ENCODE data around the gene BTG4. TPM values are rescaled to one million over a fixed set of nuclear protein-coding genes. Genes with fewer than 3 reads are reported as not detected.

BTG4 gene
- total RNA-seq, 1 experiment from 2014 or later = not detected

GRCh38 chr11:111549196-111549868 lies 37.1 kb upstream of the BTG4 start:
- Histone ChIP-seq H3K9ac (ENCODE audit: low read length) (no peak overlapping the region), H3K4me1 (ENCODE audit: control insufficient read depth in 1 of 2, insufficient read depth in 2 of 2, low read length in 2 of 2) (peaks cover 0 to 2% of the 10 kb centered on the region in 2 experiments; a peak in 2 of 4 replicates), H3K9me3 (ENCODE audit: control insufficient read depth in 1 of 2, insufficient read depth in 1 of 2, low read depth in 1 of 2, low read length in 2 of 2) (no peaks in the 10 kb centered on the region), H3K36me3 (ENCODE audit: control insufficient read depth in 1 of 2, insufficient read depth in 2 of 2, low read length in 2 of 2) (no peaks in the 10 kb centered on the region), H3K4me2 (ENCODE audit: low read length) (no peak overlapping the region), H3K27me3 (ENCODE audit: insufficient read depth, low read length) (no peaks in the 10 kb centered on the region), H3K9me2 (ENCODE audit: insufficient read depth) (no peaks in the 10 kb centered on the region), H2AFZ (ENCODE audit: low read depth, low read length, poor library complexity, severe bottlenecking) (no peak overlapping the region), H3K4me3 (replicated peaks in 1 of 2; ENCODE audit: low read depth in 1 of 2, low read length in 2 of 2) (no peak overlapping the region), H4K20me1 (ENCODE audit: insufficient read depth) (no peaks in the 10 kb centered on the region), H3K79me2 (ENCODE audit: insufficient read depth, low read length) (no peaks in the 10 kb centered on the region), H3K27ac (ENCODE audit: low read depth, low read length) (no peak overlapping the region)
- DNase-seq (ENCODE audit: low read depth, low spot score) = no peak
- ChIA-PET RAD21 (ENCODE audit: low non-redundant PET in 1 of 2, low total read pairs in 2 of 2, uncharacterized antibody in 2 of 2, unreplicated experiment in 2 of 2) (no interaction called here), POLR2A (no interaction called here), CTCF (interaction anchor here (1.6 kb wide), 1 partner anchor 113 kb away, joined by 3 read pairs; no protein-coding TSS in a partner anchor)
- no peak for ATAC-seq
- intact Hi-C loops (cut with micrococcal nuclease) = no loop called here
- TF ChIP-seq POLR2AphosphoS5 (IDR thresholded peaks at IDR 0.05; ENCODE audit: low read depth, low read length) (no peak), EZH2 (IDR thresholded peaks at IDR 0.05) (no peak), ZBTB33 (IDR thresholded peaks at IDR 0.05; ENCODE audit: extremely low read depth, insufficient replicate concordance, low read length) (no peak), CTCF (IDR thresholded peaks at IDR 0.05 in 2 of 3, conservative IDR thresholded peaks at IDR 0.05 in 1 of 3; ENCODE audit: borderline replicate concordance in 1 of 3, insufficient read depth in 1 of 3, low read depth in 2 of 3, low read length in 2 of 3) (no peak), ZFX (IDR thresholded peaks at IDR 0.05) (no peak), SP1 (IDR thresholded peaks at IDR 0.05; ENCODE audit: low read depth) (no peak)
- BruUV-seq (replicated peaks) = no TSS peak

All from HCT116 (cell line).